Measurements from ENCODE around the gene FRMPD4.

The FRMPD4 gene

DNA sequence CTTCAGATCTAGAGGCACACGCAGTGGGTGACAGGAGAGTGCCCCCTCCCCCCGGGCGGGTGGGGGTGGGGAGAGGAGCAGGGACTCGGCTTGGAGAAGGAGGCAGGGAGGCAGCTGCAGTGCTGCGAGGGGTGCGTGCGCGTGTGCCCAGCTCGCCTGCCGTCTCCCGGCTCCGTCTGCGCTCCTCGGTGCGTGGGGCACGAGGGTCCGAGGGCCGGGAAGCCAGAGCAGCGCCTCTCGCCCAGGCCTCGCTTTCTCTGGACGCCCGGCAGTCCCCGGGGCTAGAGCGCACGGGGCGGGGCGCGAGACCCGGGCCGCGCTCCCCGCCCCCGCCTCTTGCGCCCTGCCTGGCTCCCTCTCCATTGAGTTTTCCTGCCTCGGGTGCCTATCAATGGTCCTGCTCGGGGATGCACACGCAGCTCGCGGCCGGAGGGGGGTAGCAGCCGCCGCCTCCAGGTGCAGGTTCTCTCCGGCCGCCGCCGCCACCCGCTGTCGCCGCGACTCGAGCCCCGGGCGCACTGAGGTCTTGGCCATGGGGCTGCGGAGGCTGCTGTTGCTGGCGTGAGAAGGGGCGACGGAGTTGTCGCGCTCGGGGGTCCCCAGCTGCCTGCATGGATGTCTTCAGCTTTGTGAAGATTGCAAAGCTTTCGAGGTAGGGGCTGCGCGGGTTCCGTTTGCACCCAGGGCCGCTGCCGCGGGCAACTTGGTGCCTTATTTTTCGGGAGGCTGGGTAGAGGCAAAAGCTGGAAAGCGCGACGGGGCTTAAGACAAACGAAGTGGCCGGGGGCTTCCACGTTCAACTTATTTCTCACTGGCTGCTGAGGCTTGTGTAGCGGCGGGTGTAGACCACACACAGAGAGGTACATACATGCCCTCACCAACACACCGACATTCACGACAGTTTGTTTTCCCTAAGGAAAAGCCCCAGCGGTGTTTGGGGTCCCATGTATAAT, at the start of gene FRMPD4:
Gene FRMPD4, plus strand, starts transcription at position 113 of the 953 bp plus-strand sequence. Its CDS starts 499 bp downstream, at position 612.
- H3K36me3 ChIP-seq (ENCODE audit: control insufficient read depth, insufficient read depth, low read length): no peaks in the 10 kb centered on the region
- H3K9ac ChIP-seq: no peak within 1 kb of the TSS
- no peaks in the 10 kb centered on the region for H3K9me3 ChIP-seq (ENCODE audit: control insufficient read depth, low read length)
- TF ChIP-seq, protein P1, sequence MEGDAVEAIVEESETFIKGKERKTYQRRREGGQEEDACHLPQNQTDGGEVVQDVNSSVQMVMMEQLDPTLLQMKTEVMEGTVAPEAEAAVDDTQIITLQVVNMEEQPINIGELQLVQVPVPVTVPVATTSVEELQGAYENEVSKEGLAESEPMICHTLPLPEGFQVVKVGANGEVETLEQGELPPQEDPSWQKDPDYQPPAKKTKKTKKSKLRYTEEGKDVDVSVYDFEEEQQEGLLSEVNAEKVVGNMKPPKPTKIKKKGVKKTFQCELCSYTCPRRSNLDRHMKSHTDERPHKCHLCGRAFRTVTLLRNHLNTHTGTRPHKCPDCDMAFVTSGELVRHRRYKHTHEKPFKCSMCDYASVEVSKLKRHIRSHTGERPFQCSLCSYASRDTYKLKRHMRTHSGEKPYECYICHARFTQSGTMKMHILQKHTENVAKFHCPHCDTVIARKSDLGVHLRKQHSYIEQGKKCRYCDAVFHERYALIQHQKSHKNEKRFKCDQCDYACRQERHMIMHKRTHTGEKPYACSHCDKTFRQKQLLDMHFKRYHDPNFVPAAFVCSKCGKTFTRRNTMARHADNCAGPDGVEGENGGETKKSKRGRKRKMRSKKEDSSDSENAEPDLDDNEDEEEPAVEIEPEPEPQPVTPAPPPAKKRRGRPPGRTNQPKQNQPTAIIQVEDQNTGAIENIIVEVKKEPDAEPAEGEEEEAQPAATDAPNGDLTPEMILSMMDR (IDR thresholded peaks at IDR 0.05): no peak
- H2AFZ ChIP-seq: no peak within 1 kb of the TSS
- H3K27me3 ChIP-seq (ENCODE audit: control insufficient read depth, insufficient read depth, low read length): no peaks in the 10 kb centered on the region
- no peaks in the 10 kb centered on the region for H3K79me2 ChIP-seq
- H3K4me2 ChIP-seq (ENCODE audit: low read length): peak within 1 kb of the TSS; percentile 55
- H3K27ac ChIP-seq: no peak within 1 kb of the TSS
- no peaks in the 10 kb centered on the region for H3K4me1 ChIP-seq
- peak within 1 kb of the TSS; percentile 34 for H3K4me3 ChIP-seq (ENCODE audit: low read depth, low read length)

DNA sequence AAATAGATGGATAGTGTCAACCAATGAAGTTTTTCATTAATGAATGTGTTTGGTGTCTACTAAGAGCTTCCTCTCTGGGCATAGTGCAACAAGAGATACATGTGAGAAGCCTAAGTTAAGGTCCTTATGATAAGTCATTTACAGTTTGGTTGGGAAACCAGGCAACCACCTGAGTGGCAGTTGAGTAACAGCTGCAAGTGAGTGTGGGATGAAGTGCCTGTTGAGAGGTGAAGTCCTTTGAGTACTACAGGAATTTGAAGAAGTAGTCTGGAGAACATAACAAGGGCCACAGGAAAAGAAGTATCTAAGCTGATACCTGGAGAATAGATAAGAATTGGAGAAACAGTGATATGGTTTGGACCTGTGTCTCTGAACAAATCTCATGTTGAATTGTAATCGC, 48.5 kb upstream of the FRMPD4 start:
- Histone ChIP-seq H2AFZ (no peak overlapping the region), H3K4me1 (no peaks in the 10 kb centered on the region), H3K27ac (no peak overlapping the region), H3K9ac (no peak overlapping the region), H3K79me2 (no peaks in the 10 kb centered on the region), H3K4me3 (ENCODE audit: low read depth, low read length) (no peak overlapping the region), H3K27me3 (ENCODE audit: control insufficient read depth, insufficient read depth, low read length) (no peaks in the 10 kb centered on the region), H3K36me3 (ENCODE audit: control insufficient read depth, insufficient read depth, low read length) (no peaks in the 10 kb centered on the region), H3K9me3 (ENCODE audit: control insufficient read depth, low read length) (no peaks in the 10 kb centered on the region), H3K4me2 (ENCODE audit: low read length) (no peak overlapping the region)
- TF ChIP-seq, protein P1 (IDR thresholded peaks at IDR 0.05): no peak

DNA sequence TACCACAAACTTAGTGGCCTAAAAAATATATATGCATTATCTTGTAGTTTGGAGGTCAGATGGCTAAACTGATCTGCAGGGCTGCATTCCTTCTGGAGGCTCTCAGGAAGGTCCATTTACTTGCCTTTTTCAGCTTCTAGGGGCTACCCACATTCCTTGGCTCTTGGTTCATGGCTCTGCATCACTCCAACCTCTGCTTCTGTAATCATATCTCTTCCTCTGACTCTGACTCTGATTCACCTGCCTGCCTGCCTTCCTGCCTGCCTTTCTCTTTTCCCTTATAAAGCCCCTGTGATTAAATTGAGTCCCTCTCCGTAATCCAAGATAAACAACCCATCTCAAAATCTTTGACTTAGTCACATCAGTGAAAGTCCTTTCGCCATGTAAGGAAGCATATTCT, 25.0 kb upstream of the FRMPD4 start:
- Histone ChIP-seq H2AFZ (no peak overlapping the region), H3K4me3 (ENCODE audit: low read depth, low read length) (no peak overlapping the region), H3K9me3 (ENCODE audit: control insufficient read depth, low read length) (no peaks in the 10 kb centered on the region), H3K36me3 (ENCODE audit: control insufficient read depth, insufficient read depth, low read length) (no peaks in the 10 kb centered on the region), H3K79me2 (no peaks in the 10 kb centered on the region), H3K4me2 (ENCODE audit: low read length) (no peak overlapping the region), H3K27me3 (ENCODE audit: control insufficient read depth, insufficient read depth, low read length) (no peaks in the 10 kb centered on the region), H3K9ac (no peak overlapping the region), H3K27ac (no peak overlapping the region), H3K4me1 (no peaks in the 10 kb centered on the region)
- TF ChIP-seq, protein P1 (IDR thresholded peaks at IDR 0.05): no peak

DNA sequence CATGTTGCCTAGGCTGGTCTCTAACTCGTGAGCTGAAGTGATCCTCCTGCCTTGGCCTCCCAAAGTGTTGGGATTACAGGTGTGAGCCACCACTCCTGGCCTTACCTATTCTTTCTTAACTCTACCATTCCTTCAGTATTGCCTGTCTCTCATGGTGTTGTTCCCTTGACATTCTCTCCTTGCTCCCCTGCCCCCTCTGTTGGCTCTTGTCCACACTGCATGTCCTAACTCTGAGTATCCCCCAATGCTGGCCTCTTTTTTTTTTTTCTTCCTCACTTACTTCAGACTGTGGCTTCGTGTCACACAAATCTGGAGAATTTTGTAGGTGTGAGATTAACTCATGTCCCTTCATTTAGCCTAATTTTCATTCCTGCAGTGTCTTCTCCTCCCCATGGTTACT, 22.9 kb upstream of the FRMPD4 start:
- Histone ChIP-seq H3K9ac (no peak overlapping the region), H3K4me1 (no peaks in the 10 kb centered on the region), H3K27me3 (ENCODE audit: control insufficient read depth, insufficient read depth, low read length) (no peaks in the 10 kb centered on the region), H3K27ac (no peak overlapping the region), H3K4me2 (ENCODE audit: low read length) (no peak overlapping the region), H3K4me3 (ENCODE audit: low read depth, low read length) (no peak overlapping the region), H3K9me3 (ENCODE audit: control insufficient read depth, low read length) (no peaks in the 10 kb centered on the region), H3K79me2 (no peaks in the 10 kb centered on the region), H2AFZ (no peak overlapping the region), H3K36me3 (ENCODE audit: control insufficient read depth, insufficient read depth, low read length) (no peaks in the 10 kb centered on the region)
- TF ChIP-seq, protein P1 (IDR thresholded peaks at IDR 0.05): no peak

Data from parathyroid adenoma (tissue), 2 donors.